GM12891 (cell line): ENCODE results near the gene GRIN2C.

Experiments used
- PAX5 ChIP-seq: IDR thresholded peaks from 2 replicates; pipeline ENCODE4 v1.6.1; 2011; ENCODE audit warnings: low read length, moderate library complexity, mild to moderate bottlenecking; ENCODE audit not compliant: insufficient read depth, severe bottlenecking
- POLR2AphosphoS5 ChIP-seq: IDR thresholded peaks from 2 replicates; pipeline ENCODE4 v1.6.1; 2011; ENCODE audit warnings: low read depth, low read length, control low read depth

DNA sequence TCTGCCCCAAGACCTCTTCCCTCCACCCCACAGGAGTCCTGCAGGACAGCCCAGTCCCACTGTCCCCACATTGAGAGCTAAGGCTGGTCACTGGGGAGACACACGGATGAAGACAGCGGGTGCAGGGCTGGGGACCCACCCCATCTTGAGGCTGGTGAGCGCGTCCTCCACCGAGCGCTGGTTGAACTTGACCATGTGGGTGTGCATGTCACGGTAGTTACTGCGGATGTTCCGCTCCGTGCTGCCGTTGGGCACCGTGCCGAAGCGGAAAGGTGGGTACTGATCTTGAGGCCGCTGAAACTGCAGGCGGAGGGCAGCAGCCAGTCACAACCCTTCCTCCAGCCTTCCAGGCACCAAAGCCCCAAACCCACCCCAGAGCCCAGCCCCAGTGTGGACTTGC is 13.1 kb downstream of the GRIN2C start:
- no peak for TF ChIP-seq POLR2AphosphoS5
- TF ChIP-seq PAX5: no peak
